GM10266 (cell line): ENCODE results near the gene ELOB.

ENCODE experiments used
- DNase-seq: peaks from one replicate; pipeline ENCODE4 v3.0.0; 2012; ENCODE audit errors: extremely low spot score
- TF ChIP-seq, protein P1 (sequence below): IDR thresholded peaks from 2 replicates; pipeline ENCODE4 v1.5.1; 2012; ENCODE audit warnings: mild to moderate bottlenecking, low read depth; ENCODE audit not compliant: control insufficient read depth, insufficient read depth; ENCODE audit errors: missing control alignments

The ELOB gene

DNA sequence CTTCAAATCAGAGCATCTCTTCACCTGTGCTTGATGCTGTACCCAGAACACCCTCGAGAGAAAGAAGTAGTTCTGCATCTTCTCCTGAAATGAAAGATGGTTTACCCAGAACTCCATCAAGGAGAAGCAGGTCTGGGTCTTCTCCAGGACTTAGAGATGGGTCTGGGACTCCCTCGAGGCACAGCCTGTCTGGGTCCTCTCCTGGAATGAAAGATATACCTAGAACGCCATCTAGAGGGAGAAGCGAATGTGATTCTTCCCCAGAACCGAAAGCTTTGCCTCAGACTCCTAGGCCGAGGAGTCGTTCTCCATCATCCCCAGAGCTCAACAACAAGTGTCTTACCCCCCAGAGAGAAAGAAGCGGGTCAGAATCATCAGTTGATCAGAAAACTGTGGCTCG lies 12.4 kb downstream of the ELOB start:
- no peak for DNase-seq
- TF ChIP-seq, protein P1, sequence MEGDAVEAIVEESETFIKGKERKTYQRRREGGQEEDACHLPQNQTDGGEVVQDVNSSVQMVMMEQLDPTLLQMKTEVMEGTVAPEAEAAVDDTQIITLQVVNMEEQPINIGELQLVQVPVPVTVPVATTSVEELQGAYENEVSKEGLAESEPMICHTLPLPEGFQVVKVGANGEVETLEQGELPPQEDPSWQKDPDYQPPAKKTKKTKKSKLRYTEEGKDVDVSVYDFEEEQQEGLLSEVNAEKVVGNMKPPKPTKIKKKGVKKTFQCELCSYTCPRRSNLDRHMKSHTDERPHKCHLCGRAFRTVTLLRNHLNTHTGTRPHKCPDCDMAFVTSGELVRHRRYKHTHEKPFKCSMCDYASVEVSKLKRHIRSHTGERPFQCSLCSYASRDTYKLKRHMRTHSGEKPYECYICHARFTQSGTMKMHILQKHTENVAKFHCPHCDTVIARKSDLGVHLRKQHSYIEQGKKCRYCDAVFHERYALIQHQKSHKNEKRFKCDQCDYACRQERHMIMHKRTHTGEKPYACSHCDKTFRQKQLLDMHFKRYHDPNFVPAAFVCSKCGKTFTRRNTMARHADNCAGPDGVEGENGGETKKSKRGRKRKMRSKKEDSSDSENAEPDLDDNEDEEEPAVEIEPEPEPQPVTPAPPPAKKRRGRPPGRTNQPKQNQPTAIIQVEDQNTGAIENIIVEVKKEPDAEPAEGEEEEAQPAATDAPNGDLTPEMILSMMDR, result no peak

DNA sequence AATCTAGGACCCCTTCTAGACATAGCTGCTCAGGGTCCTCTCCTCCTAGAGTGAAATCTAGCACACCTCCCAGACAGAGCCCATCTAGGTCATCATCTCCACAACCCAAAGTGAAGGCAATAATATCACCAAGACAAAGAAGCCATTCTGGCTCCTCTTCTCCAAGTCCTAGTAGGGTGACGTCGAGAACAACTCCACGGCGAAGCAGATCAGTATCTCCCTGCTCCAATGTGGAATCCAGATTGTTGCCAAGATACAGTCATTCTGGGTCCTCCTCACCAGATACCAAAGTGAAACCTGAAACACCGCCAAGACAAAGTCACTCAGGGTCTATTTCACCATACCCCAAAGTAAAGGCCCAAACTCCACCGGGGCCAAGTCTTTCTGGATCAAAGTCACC lies 13.9 kb downstream of the ELOB start:
- TF ChIP-seq, protein P1, result no peak
- no peak for DNase-seq

DNA sequence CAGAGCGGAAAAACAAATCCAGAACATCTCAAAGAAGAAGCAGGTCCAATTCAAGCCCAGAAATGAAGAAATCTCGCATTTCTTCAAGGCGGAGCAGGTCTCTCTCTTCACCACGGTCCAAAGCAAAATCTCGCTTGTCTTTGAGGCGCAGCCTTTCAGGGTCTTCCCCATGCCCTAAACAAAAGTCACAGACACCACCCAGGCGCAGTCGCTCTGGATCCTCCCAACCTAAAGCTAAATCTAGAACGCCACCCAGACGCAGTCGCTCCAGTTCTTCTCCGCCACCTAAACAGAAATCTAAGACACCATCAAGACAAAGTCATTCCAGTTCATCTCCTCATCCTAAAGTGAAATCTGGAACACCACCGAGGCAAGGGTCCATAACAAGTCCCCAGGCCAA lies 14.4 kb downstream of the ELOB start:
- DNase-seq, result no peak
- TF ChIP-seq, protein P1, result no peak

DNA sequence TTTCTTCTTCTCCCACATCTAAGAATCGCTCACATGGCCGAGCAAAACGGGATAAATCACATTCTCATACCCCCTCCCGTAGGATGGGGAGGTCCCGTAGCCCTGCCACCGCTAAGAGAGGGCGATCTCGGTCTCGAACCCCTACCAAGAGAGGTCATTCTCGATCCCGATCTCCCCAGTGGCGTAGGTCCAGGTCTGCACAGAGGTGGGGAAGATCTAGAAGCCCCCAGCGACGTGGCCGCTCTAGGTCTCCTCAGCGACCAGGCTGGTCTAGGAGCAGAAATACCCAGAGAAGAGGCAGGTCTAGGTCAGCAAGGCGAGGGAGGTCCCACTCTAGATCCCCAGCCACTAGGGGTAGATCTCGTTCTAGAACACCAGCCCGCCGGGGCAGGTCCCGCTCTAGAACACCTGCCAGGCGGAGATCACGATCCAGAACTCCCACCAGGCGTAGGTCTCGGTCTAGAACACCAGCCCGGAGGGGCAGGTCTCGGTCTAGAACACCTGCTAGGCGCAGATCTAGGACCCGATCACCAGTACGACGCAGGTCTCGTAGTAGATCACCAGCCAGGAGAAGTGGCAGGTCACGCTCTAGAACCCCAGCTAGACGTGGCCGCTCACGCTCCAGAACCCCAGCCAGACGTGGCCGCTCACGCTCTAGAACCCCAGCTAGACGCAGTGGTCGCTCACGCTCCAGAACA lies 15.0 kb downstream of the ELOB start:
- no peak for DNase-seq
- TF ChIP-seq, protein P1, result no peak

DNA sequence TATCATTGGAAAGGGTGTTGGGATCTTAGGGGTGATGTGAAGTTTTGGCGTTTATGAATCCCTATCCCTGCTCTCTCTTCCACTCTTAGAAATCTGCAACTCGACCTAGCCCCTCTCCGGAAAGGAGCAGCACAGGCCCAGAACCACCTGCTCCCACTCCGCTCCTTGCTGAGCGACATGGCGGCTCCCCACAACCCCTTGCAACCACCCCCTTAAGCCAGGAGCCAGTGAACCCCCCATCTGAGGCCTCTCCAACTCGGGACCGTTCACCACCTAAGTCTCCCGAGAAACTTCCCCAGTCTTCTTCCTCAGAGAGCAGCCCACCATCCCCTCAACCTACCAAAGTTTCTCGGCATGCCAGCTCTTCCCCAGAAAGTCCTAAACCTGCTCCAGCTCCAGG lies 15.6 kb downstream of the ELOB start:
- DNase-seq, result no peak
- TF ChIP-seq, protein P1, result no peak

DNA sequence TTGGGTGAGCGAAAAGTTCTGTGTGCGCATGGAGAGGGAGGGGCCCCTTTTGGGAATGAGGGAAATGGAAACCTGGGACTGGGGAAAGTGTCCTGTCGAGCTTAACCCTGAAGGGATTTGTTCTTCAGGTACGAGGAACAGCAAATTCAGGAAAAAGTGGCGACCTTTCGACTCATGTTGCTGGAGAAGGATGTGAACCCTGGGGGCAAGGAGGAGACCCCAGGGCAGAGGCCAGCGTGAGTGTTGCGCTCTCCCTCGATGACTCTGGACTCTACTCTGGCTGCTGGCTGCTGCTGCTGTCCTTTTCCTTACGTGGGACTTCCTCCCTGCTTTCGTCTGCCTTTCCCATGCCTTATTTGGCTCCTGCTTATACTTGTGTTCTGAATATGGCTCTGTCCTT lies 19.7 kb downstream of the ELOB start:
- TF ChIP-seq, protein P1, result no peak
- no peak for DNase-seq

DNA sequence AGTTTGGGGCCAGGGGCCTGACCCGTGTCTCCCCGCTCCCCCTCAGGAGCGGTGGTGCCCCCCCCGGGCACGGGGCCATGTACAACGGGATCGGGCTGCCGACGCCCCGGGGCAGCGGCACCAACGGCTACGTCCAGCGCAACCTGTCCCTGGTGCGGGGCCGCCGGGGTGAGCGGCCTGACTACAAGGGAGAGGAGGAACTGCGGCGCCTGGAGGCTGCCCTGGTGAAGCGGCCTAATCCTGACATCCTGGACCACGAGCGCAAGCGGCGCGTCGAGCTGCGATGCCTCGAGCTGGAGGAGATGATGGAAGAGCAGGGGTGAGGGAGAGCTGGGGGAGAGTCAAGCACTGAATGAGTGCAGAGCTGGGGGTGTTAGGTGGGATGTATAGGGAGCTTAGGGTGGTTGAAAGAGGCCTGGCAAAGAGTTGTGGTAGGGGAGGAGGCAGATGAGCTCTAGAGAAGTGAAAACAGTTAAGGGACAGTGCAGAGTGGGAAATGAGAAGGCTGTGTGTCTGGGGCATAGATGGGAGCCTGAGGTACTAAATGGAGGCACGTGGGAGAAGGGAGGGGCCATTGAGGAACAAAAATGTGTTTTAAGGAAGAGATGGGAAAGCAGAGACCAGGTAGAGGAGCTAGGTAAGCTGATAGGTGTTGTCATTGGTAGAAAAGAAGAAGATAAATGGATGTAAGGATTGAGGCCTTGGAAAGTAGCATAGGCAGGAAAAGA lies 20.6 kb downstream of the ELOB start:
- TF ChIP-seq, protein P1, result no peak
- no peak for DNase-seq
